Tongue (tissue), 2 donors: ENCODE data around the gene CDKN2C. TPM values are rescaled to one million over a fixed set of nuclear protein-coding genes. Genes with fewer than 3 reads are reported as not detected.

Experiments
- DNase-seq: peaks from one replicate; pipeline ENCODE4 v3.0.0-alpha.2; 2015
- total RNA-seq: library from RNA; depleted of rRNA; stranded (reverse); fragments of >200 nt; gene quantifications from one replicate; pipeline ENCODE4 v1.2.3, GENCODE V29; 2014

Gene CDKN2C
- total RNA-seq, 1 donor from 2014 or later: 22.0 TPM

GRCh38 chr1:50966991-50967390 is 3.1 kb upstream of the CDKN2C start:
- no peak for DNase-seq

GRCh38 chr1:50967416-50968157 is 2.5 kb upstream of the CDKN2C start:
- DNase-seq: no peak

GRCh38 chr1:50968158-50968820 is 1.8 kb upstream of the CDKN2C start:
- peak; percentile 95 for DNase-seq

GRCh38 chr1:50968821-50969610 is 1.0 kb upstream of the CDKN2C start:
- DNase-seq: peak; percentile 35

- DNase-seq: no peak
Measured at GRCh38 chr1:50970509-50970887, 453 bp downstream of the CDKN2C start.

GRCh38 chr1:50970931-50971582 is 1.0 kb downstream of the CDKN2C start:
- peak; percentile 26 for DNase-seq

GRCh38 chr1:50971748-50972305 is 1.8 kb downstream of the CDKN2C start:
- DNase-seq: peak; percentile 16

- DNase-seq: peak; percentile 9
Measured at GRCh38 chr1:50972766-50973165, 2.7 kb downstream of the CDKN2C start.

GRCh38 chr1:50973255-50973654 is 3.2 kb downstream of the CDKN2C start:
- no peak for DNase-seq

GRCh38 chr1:50973875-50974617 is 4.0 kb downstream of the CDKN2C start:
- DNase-seq: peak; percentile 4

GRCh38 chr1:50974618-50974935 is 4.5 kb downstream of the CDKN2C start:
- DNase-seq: no peak

GRCh38 chr1:50975436-50975835 is 5.4 kb downstream of the CDKN2C start:
- DNase-seq: peak; percentile 10

- peak; percentile 13 for DNase-seq
Measured at GRCh38 chr1:50976111-50976889, 6.3 kb downstream of the CDKN2C start.

GRCh38 chr1:50976890-50977574 is 7.0 kb downstream of the CDKN2C start:
- peak; percentile 9 for DNase-seq

- peak; percentile 27 for DNase-seq
Measured at GRCh38 chr1:50977575-50978143, 7.6 kb downstream of the CDKN2C start.

- peak; percentile 70 for DNase-seq
Measured at GRCh38 chr1:50978144-50978851, 8.3 kb downstream of the CDKN2C start.

- peak; percentile 36 for DNase-seq
Measured at GRCh38 chr1:50978852-50979781, 9.1 kb downstream of the CDKN2C start.

GRCh38 chr1:50979937-50980336 is 9.9 kb downstream of the CDKN2C start:
- DNase-seq: peak; percentile 10
